ENCODE measurements around the gene TMEM114.

The TMEM114 gene

GRCh38 chr16:8537691-8538342 lies 52.5 kb downstream of the TMEM114 start:
- no peak for DNase-seq (ENCODE audit: extremely low spot score)
- ChIA-PET CTCF (no interaction called here), POLR2A (interaction anchor here (0.6 kb wide), 1 partner anchor 260 kb away, joined by 3 read pairs; the partner anchor contains the start of genes PMM2 and TMEM186)
- TF ChIP-seq CTCF (IDR thresholded peaks at IDR 0.05; ENCODE audit: control extremely low read depth, extremely low read depth, low read depth, missing control alignments) = no peak

GRCh38 chr16:8533509-8533908 lies 56.8 kb downstream of the TMEM114 start:
- ChIA-PET POLR2A (no interaction called here), CTCF (no interaction called here)
- TF ChIP-seq CTCF (IDR thresholded peaks at IDR 0.05; ENCODE audit: control extremely low read depth, extremely low read depth, low read depth, missing control alignments) = no peak
- no peak for DNase-seq (ENCODE audit: extremely low spot score)

GRCh38 chr16:8530752-8531384 lies 59.4 kb downstream of the TMEM114 start:
- POLR2A ChIA-PET = no interaction called here
- no peak for DNase-seq (ENCODE audit: extremely low spot score)
- CTCF ChIA-PET = no interaction called here
- TF ChIP-seq CTCF (IDR thresholded peaks at IDR 0.05; ENCODE audit: control extremely low read depth, extremely low read depth, low read depth, missing control alignments) = no peak

- ChIA-PET POLR2A (interaction anchor here (0.6 kb wide), 1 partner anchor 1503 kb away, joined by 3 read pairs; no protein-coding TSS in a partner anchor), CTCF (interaction anchor here (1.3 kb wide), 1 partner anchor 606 kb away, joined by 3 read pairs; no protein-coding TSS in a partner anchor)
- no peak for TF ChIP-seq CTCF (IDR thresholded peaks at IDR 0.05; ENCODE audit: control extremely low read depth, extremely low read depth, low read depth, missing control alignments)
- DNase-seq (ENCODE audit: extremely low spot score) = no peak
Measured at GRCh38 chr16:8528471-8528870, 61.8 kb downstream of the TMEM114 start.

- TF ChIP-seq CTCF (IDR thresholded peaks at IDR 0.05; ENCODE audit: control extremely low read depth, extremely low read depth, low read depth, missing control alignments) = no peak
- no peak for DNase-seq (ENCODE audit: extremely low spot score)
- ChIA-PET POLR2A (no interaction called here), CTCF (no interaction called here)
Measured at GRCh38 chr16:8523932-8524331, 66.4 kb downstream of the TMEM114 start.

- ChIA-PET CTCF (interaction anchor here (1.5 kb wide), 1 partner anchor 23 kb away, joined by 3 read pairs; no protein-coding TSS in a partner anchor), POLR2A (no interaction called here)
- TF ChIP-seq CTCF (IDR thresholded peaks at IDR 0.05; ENCODE audit: control extremely low read depth, extremely low read depth, low read depth, missing control alignments) = no peak
- no peak for DNase-seq (ENCODE audit: extremely low spot score)
Measured at GRCh38 chr16:8522757-8523156, 67.6 kb downstream of the TMEM114 start.

Data from GM10248 (cell line).